ENCODE data around the gene KRTAP10-3. TPM values are rescaled to one million over a fixed set of nuclear protein-coding genes. Genes with fewer than 3 reads are reported as not detected.
A peak's percentile ranks its signal among the peaks of the same experiment; 100 is the strongest.

KRTAP10-3 gene
- total and polyA plus RNA-seq, 9 of the 15 experiments (the other 6 are each of a cell fraction or from before 2014, with no cell fraction given), result not detected

DNA sequence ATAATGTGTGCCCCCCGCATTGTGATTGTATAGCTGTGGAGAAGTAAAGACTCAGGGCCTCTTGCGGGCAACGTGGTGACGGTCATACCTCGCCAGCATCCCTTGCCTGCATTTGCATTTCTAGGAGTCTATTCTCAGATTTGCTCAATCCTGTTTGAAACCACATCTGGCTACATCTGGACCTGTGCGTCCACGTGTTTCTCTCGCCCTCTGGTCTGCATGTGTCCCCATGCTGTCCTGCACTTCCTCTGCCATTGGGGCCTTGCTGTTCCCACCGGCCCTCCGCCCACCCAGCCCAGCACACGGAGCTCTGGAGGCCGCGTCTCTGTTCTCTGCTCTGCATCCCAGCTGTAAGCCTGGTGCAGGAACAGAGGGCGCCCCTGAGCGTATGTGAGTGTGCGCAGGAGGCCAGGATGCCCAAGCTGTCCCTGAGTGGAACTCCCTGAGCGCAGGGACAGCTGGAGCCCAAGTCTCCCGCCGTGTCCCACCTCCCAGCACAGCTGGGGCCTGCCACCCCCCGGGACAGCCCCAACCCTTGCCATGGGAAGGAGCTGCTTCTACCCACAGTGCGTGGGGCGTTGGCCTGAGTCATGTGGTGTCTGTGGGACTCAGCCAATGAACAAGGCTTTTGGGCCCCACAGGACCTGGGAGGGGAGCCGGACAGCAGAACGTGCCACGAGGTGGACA, 8.9 kb downstream of the KRTAP10-3 start:
- Histone ChIP-seq H4K20me1 (replicated peaks; ENCODE audit: control insufficient read depth, insufficient read depth, low read length) (no peaks in the 10 kb centered on the region), H3K4me1 (replicated peaks in 1 of 2; ENCODE audit: control insufficient read depth in 2 of 2, insufficient read depth in 2 of 2, low read length in 2 of 2) (peaks cover 0 to 4% of the 10 kb centered on the region in 2 experiments; a peak in 1 of 5 replicates), H3K9me1 (ENCODE audit: control insufficient read depth, insufficient read depth, low read length) (no peaks in the 10 kb centered on the region), H3K36me3 (ENCODE audit: control insufficient read depth, insufficient read depth, low read length) (no peaks in the 10 kb centered on the region), H3K4me2 (ENCODE audit: insufficient read depth, low read length) (no peak overlapping the region), H3K27me3 (ENCODE audit: control insufficient read depth in 2 of 2, insufficient read depth in 2 of 2, low read length in 2 of 2) (peaks cover 23 to 46% of the 10 kb centered on the region in 2 experiments; a peak in 4 of 5 replicates), H3K4me3 (no peak overlapping the region), H2AFZ (ENCODE audit: low read depth, low read length) (no peak overlapping the region), H3K27ac (ENCODE audit: extremely low read depth, low read depth, low read length) (no peak overlapping the region), H3K79me2 (ENCODE audit: control insufficient read depth, insufficient read depth, low read length) (no peaks in the 10 kb centered on the region), H3K9ac (ENCODE audit: insufficient read depth in 1 of 2, low read depth in 2 of 2, low read length in 2 of 2) (no peak overlapping the region), H3K9me3 (replicated peaks; ENCODE audit: control insufficient read depth, insufficient read depth, low read depth, low read length) (no peaks in the 10 kb centered on the region)
- BruUV-seq (replicated peaks), result no TSS peak
- TF ChIP-seq NRF1 (conservative IDR thresholded peaks at IDR 0.05 in 1 of 2, IDR thresholded peaks at IDR 0.05 in 1 of 2) (peak; percentile 28 to 32; a peak in 1 of 4 replicates), ZNF121 (CRISPR knock-in tag; conservative IDR thresholded peaks at IDR 0.05) (no peak)
- FAIRE-seq, result no peak
- in situ Hi-C loops (cut with MboI) (no loop called here), intact Hi-C loops (cut with micrococcal nuclease) (no loop called here)
- 4% methylated on average over 22 of the region's 25 CpGs for WGBS (ENCODE audit: insufficient coverage, low coverage, missing lambda C conversion rate)
- ChIA-PET CTCF (ENCODE audit: low intra/inter-chr PET ratio) (no interaction called here), POLR2A (interaction anchor here (0.8 kb wide), 1 partner anchor 9 kb away, joined by 4 read pairs; no protein-coding TSS in a partner anchor)
- ATAC-seq, result peak; percentile 26; the same call in 1 of the 3 replicates
- DNase-seq (ENCODE audit: extremely low read depth in 1 of 4, low spot score in 3 of 4), result peak in 1 of 4 experiments; percentile 3

DNA sequence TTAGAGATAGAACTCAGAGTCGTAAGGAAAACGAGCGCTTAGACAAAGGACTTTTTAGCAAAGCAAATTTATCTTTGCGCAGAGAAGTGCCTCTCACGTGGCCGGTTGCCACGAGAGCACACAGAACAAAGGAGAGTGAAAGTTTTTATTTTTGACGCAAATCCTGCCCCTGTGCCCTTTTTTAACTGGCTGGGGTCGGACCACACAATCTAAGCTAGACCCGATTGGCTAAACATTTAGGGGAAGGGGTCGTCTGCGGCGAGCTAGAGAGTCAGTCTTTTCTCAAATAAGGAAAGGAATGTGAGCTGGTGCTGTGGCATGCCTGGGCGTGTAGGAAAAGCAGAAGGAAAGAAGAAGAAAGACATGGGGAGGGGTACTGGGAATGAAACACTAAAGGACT, 9.7 kb downstream of the KRTAP10-3 start:
- Histone ChIP-seq H3K4me2 (ENCODE audit: insufficient read depth, low read length) (no peak overlapping the region), H3K4me1 (replicated peaks in 1 of 2; ENCODE audit: control insufficient read depth in 2 of 2, insufficient read depth in 2 of 2, low read length in 2 of 2) (peaks cover 0 to 4% of the 10 kb centered on the region in 2 experiments; a peak in 1 of 5 replicates), H2AFZ (ENCODE audit: low read depth, low read length) (no peak overlapping the region), H3K36me3 (ENCODE audit: control insufficient read depth, insufficient read depth, low read length) (no peaks in the 10 kb centered on the region), H3K4me3 (no peak overlapping the region), H3K9ac (ENCODE audit: insufficient read depth in 1 of 2, low read depth in 2 of 2, low read length in 2 of 2) (no peak overlapping the region), H3K27me3 (ENCODE audit: control insufficient read depth in 2 of 2, insufficient read depth in 2 of 2, low read length in 2 of 2) (peaks cover 16 to 41% of the 10 kb centered on the region in 2 experiments; a peak in 4 of 5 replicates), H3K9me1 (ENCODE audit: control insufficient read depth, insufficient read depth, low read length) (no peaks in the 10 kb centered on the region), H3K9me3 (replicated peaks; ENCODE audit: control insufficient read depth, insufficient read depth, low read depth, low read length) (no peaks in the 10 kb centered on the region), H3K27ac (ENCODE audit: extremely low read depth, low read depth, low read length) (no peak overlapping the region), H3K79me2 (ENCODE audit: control insufficient read depth, insufficient read depth, low read length) (no peaks in the 10 kb centered on the region), H4K20me1 (replicated peaks; ENCODE audit: control insufficient read depth, insufficient read depth, low read length) (no peaks in the 10 kb centered on the region)
- in situ Hi-C loops (cut with MboI), result no loop called here
- 5% methylated on average over 14 of the region's 14 CpGs for WGBS (ENCODE audit: insufficient coverage, low coverage, missing lambda C conversion rate)
- intact Hi-C loops (cut with micrococcal nuclease), result no loop called here
- ChIA-PET POLR2A (no interaction called here), CTCF (ENCODE audit: low intra/inter-chr PET ratio) (no interaction called here)
- no peak for ATAC-seq
- no TSS peak for BruUV-seq (replicated peaks)
- DNase-seq (ENCODE audit: extremely low read depth in 1 of 4, low spot score in 3 of 4), result no peak
- no peak for FAIRE-seq
- TF ChIP-seq ETV6 (IDR thresholded peaks at IDR 0.05; ENCODE audit: borderline replicate concordance in 1 of 2, low read depth in 2 of 2, low read length in 1 of 2), result no peak
- no peak for TF ChIP-seq ETV6 (CRISPR knock-in tag; IDR thresholded peaks at IDR 0.05; ENCODE audit: borderline replicate concordance)
- TF ChIP-seq ZNF253 (CRISPR knock-in tag; conservative IDR thresholded peaks at IDR 0.05), result no peak
- TF ChIP-seq CBX3 (IDR thresholded peaks at IDR 0.05; ENCODE audit: borderline replicate concordance in 1 of 2, low read length in 2 of 2), result no peak
- no peak for TF ChIP-seq ZNF124 (CRISPR knock-in tag; IDR thresholded peaks at IDR 0.05)
- no peak for TF ChIP-seq MTA2 (IDR thresholded peaks at IDR 0.05; ENCODE audit: low read depth)
- no peak for TF ChIP-seq SRSF1 (IDR thresholded peaks at IDR 0.05; ENCODE audit: low read depth, low read length)
- no peak for TF ChIP-seq ZC3H8 (IDR thresholded peaks at IDR 0.05)
- TF ChIP-seq DNMT1 (IDR thresholded peaks at IDR 0.05), result no peak
- no peak for TF ChIP-seq BRF1 (IDR thresholded peaks at IDR 0.05; ENCODE audit: borderline replicate concordance, extremely low read depth, insufficient read length)
- TF ChIP-seq HDAC8 (tag; IDR thresholded peaks at IDR 0.05), result no peak
- TF ChIP-seq SAP30 (IDR thresholded peaks at IDR 0.05; ENCODE audit: borderline replicate concordance, insufficient read depth, low read depth, low read length, poor library complexity, severe bottlenecking), result no peak
- TF ChIP-seq, protein P1, sequence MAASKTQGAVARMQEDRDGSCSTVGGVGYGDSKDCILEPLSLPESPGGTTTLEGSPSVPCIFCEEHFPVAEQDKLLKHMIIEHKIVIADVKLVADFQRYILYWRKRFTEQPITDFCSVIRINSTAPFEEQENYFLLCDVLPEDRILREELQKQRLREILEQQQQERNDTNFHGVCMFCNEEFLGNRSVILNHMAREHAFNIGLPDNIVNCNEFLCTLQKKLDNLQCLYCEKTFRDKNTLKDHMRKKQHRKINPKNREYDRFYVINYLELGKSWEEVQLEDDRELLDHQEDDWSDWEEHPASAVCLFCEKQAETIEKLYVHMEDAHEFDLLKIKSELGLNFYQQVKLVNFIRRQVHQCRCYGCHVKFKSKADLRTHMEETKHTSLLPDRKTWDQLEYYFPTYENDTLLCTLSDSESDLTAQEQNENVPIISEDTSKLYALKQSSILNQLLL (CRISPR knock-in tag; IDR thresholded peaks at IDR 0.05; ENCODE audit: borderline replicate concordance), result no peak
- no peak for TF ChIP-seq MTA3 (IDR thresholded peaks at IDR 0.05; ENCODE audit: borderline replicate concordance)
